ENCODE data around the gene HNRNPCL4.
"Not testable (repeated sequence)": the region's sequence is repeated elsewhere in the genome, so short reads cannot be mapped to it uniquely, and the experiment has no call there.

- TF ChIP-seq, protein P1, sequence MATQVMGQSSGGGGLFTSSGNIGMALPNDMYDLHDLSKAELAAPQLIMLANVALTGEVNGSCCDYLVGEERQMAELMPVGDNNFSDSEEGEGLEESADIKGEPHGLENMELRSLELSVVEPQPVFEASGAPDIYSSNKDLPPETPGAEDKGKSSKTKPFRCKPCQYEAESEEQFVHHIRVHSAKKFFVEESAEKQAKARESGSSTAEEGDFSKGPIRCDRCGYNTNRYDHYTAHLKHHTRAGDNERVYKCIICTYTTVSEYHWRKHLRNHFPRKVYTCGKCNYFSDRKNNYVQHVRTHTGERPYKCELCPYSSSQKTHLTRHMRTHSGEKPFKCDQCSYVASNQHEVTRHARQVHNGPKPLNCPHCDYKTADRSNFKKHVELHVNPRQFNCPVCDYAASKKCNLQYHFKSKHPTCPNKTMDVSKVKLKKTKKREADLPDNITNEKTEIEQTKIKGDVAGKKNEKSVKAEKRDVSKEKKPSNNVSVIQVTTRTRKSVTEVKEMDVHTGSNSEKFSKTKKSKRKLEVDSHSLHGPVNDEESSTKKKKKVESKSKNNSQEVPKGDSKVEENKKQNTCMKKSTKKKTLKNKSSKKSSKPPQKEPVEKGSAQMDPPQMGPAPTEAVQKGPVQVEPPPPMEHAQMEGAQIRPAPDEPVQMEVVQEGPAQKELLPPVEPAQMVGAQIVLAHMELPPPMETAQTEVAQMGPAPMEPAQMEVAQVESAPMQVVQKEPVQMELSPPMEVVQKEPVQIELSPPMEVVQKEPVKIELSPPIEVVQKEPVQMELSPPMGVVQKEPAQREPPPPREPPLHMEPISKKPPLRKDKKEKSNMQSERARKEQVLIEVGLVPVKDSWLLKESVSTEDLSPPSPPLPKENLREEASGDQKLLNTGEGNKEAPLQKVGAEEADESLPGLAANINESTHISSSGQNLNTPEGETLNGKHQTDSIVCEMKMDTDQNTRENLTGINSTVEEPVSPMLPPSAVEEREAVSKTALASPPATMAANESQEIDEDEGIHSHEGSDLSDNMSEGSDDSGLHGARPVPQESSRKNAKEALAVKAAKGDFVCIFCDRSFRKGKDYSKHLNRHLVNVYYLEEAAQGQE (IDR thresholded peaks at IDR 0.05; ENCODE audit: insufficient read depth in 1 of 2, low read depth in 2 of 2, low read length in 2 of 2): not testable (repeated sequence)
- TF ChIP-seq TAF1 (IDR thresholded peaks at IDR 0.05; ENCODE audit: borderline replicate concordance, insufficient read depth, low read length): not testable (repeated sequence)
Observed at GRCh38 chr1:13155909-13156308, 9.5 kb downstream of the HNRNPCL4 start, which contains the start of gene PRAMEF26.
